K562 (cell line): ENCODE data around the gene TTLL4. TPM values are rescaled to one million over a fixed set of nuclear protein-coding genes. Genes with fewer than 3 reads are reported as not detected.

Experiments used
- CHD7 ChIP-seq: fragments of 200-600 bp; sonication (generic); IDR thresholded peaks from one replicate; pipeline ENCODE4 v1.6.1; 2012; ENCODE audit warnings: mild to moderate bottlenecking, low read depth, low read length, inconsistent platforms
- CREB1 ChIP-seq, 2 experiments: sonication (generic) in 1 of 2; formaldehyde crosslinking in 1 of 2; IDR thresholded peaks; 2 replicates each; pipeline versions ENCODE4 v1.6.1 to v1.8.0; 2012 to 2022; ENCODE audit warnings: inconsistent platforms in 1 of 2, mild to moderate bottlenecking in 1 of 2, missing genetic modification reagents in 1 of 2, moderate library complexity in 1 of 2
- EP300 ChIP-seq: IDR thresholded peaks from 2 replicates; pipeline ENCODE4 v1.6.1; 2012; ENCODE audit warnings: low read length, improper control_type of control experiment
- GATA2 ChIP-seq: sonication (generic); formaldehyde crosslinking; IDR thresholded peaks from 2 replicates; pipeline ENCODE4 v1.4.0; 2020; ENCODE audit warnings: mild to moderate bottlenecking, missing genetic modification reagents
- KDM1A ChIP-seq, 2 experiments: fragments of 450-650 bp; IDR thresholded peaks; 2 replicates each; pipeline ENCODE4 v1.6.1; 2016; ENCODE audit warnings: mild to moderate bottlenecking in 2 of 2
- KDM5B ChIP-seq: fragments of 200-600 bp; sonication (generic); IDR thresholded peaks from 2 replicates; pipeline ENCODE4 v1.6.1; 2012; ENCODE audit warnings: low read depth, mild to moderate bottlenecking, moderate library complexity, low read length, control low read depth, inconsistent platforms; ENCODE audit not compliant: insufficient replicate concordance
- LCOR ChIP-seq: sonication (generic); formaldehyde crosslinking; IDR thresholded peaks from 2 replicates; pipeline ENCODE4 v1.8.0; 2022; ENCODE audit warnings: mild to moderate bottlenecking, missing genetic modification reagents
- MXI1 ChIP-seq: IDR thresholded peaks from 2 replicates; pipeline ENCODE4 v1.6.1; 2011; ENCODE audit warnings: low read depth, mild to moderate bottlenecking, improper control_type of control experiment, low read length
- RCOR1 ChIP-seq, 2 experiments: IDR thresholded peaks; 2 replicates each; pipeline ENCODE4 v1.6.1; 2012; ENCODE audit warnings: low read depth in 2 of 2, low read length in 2 of 2, borderline replicate concordance in 1 of 2, improper control_type of control experiment in 1 of 2
- SMAD1 ChIP-seq: fragments of 150-350 bp; IDR thresholded peaks from 2 replicates; pipeline ENCODE4 v1.6.1; 2014; ENCODE audit warnings: low read length, low read depth; ENCODE audit not compliant: partially characterized antibody
- ZBTB2 ChIP-seq: fragments of 450-650 bp; IDR thresholded peaks from 2 replicates; pipeline ENCODE4 v1.6.1; 2016; ENCODE audit warnings: antibody characterized with exemption
- polyA plus RNA-seq, 8 experiments: library from polyadenylated mRNA; depleted of rRNA in 4 of 8; stranded (reverse) in 5 of 8; unstranded in 3 of 8; fragments of >200 nt; fragmentation: Nextera tagmentation in 2 of 8; fragmentation: Illumina TruSeq in 1 of 8; extraction: Ambion mirVana in 2 of 8; extraction: Trizol in 1 of 8; gene quantifications; 2 replicates each; pipeline versions ENCODE4 v1.2.1 to v1.2.3, GENCODE V29; 2011 to 2014; ENCODE audit warnings: inconsistent platforms in 1 of 8, missing spikeins in 1 of 8
- total RNA-seq, 7 experiments: library from RNA; depleted of rRNA in 6 of 7; stranded (reverse); fragments of >200 nt in 6 of 7; fragmentation: Illumina TruSeq in 2 of 7; extraction: Trizol in 2 of 7; gene quantifications; 2 replicates each; pipeline versions ENCODE4 v1.2.1 to v1.2.3, GENCODE V29; 2011 to 2021; ENCODE audit warnings: low replicate concordance in 1 of 7
- TF ChIP-seq, protein P1 (sequence below): sonication (generic); formaldehyde crosslinking; IDR thresholded peaks from 2 replicates; pipeline ENCODE4 v1.8.1; 2023; ENCODE audit warnings: mild to moderate bottlenecking, missing genetic modification reagents, moderate library complexity

The TTLL4 gene
- total and polyA plus RNA-seq, 9 of the 15 experiments (the other 6 are each of a cell fraction or from before 2014, with no cell fraction given) = 12.6 to 67.5 (median 24.5) TPM

GRCh38 chr2:218710687-218711549, at the start of gene TTLL4 (continued):
- 0 out of 4 replicates have a peak, but pooled peaks of 1 of the 2 experiments have one; percentile 4 for TF ChIP-seq RCOR1 (IDR thresholded peaks at IDR 0.05; ENCODE audit: borderline replicate concordance in 1 of 2, low read depth in 2 of 2, low read length in 2 of 2)
- no peak for TF ChIP-seq KDM1A (IDR thresholded peaks at IDR 0.05)
- no peak for TF ChIP-seq CHD7
- TF ChIP-seq MXI1 = peak; percentile 67; the same call in 1 of the 2 replicates
- no peak for TF ChIP-seq SMAD1
- TF ChIP-seq CREB1 (IDR thresholded peaks at IDR 0.05) = peak; percentile 48; the same call in 1 of the 2 replicates
- TF ChIP-seq CREB1 (CRISPR knock-in tag; IDR thresholded peaks at IDR 0.05) = peak; percentile 67
- peak; percentile 77 for TF ChIP-seq ZBTB2
- no peak for TF ChIP-seq EP300
- TF ChIP-seq LCOR (CRISPR knock-in tag) = 0 out of 2 replicates have a peak, but pooled peaks have one; percentile 53
- TF ChIP-seq GATA2 = no peak
- peak; percentile 70 for TF ChIP-seq KDM5B
- TF ChIP-seq, protein P1, sequence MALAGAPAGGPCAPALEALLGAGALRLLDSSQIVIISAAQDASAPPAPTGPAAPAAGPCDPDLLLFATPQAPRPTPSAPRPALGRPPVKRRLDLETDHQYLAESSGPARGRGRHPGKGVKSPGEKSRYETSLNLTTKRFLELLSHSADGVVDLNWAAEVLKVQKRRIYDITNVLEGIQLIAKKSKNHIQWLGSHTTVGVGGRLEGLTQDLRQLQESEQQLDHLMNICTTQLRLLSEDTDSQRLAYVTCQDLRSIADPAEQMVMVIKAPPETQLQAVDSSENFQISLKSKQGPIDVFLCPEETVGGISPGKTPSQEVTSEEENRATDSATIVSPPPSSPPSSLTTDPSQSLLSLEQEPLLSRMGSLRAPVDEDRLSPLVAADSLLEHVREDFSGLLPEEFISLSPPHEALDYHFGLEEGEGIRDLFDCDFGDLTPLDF (CRISPR knock-in tag) = peak; percentile 41; the same call in 1 of the 2 replicates
